ENCODE measurements around the gene ZNF860. TPM values are rescaled to one million over a fixed set of nuclear protein-coding genes. Genes with fewer than 3 reads are reported as not detected.
A peak's percentile ranks its signal among the peaks of the same experiment; 100 is the strongest.

The ZNF860 gene
- total RNA-seq, 1 donor from 2014 or later: 0.89 TPM

- DNase-seq (ENCODE audit: low spot score): no peak
- peak; percentile 43 for ATAC-seq
- intact Hi-C loops (cut with DNase I): no loop called here
These were observed 21.4 kb upstream of the ZNF860 start for GRCh38 chr3:31959951-31960792.

GRCh38 chr3:31960793-31961431, 20.6 kb upstream of the ZNF860 start:
- intact Hi-C loops (cut with DNase I): no loop called here
- ATAC-seq (no peak), DNase-seq (ENCODE audit: low spot score) (no peak)

GRCh38 chr3:31962801-31963205, 18.7 kb upstream of the ZNF860 start:
- intact Hi-C loops (cut with DNase I): no loop called here
- no peak for DNase-seq (ENCODE audit: low spot score)
- ATAC-seq: no peak

GRCh38 chr3:31966978-31967591, 14.5 kb upstream of the ZNF860 start:
- no peak for DNase-seq (ENCODE audit: low spot score)
- ATAC-seq: no peak
- intact Hi-C loops (cut with DNase I): no loop called here

GRCh38 chr3:31967592-31967991, 14.0 kb upstream of the ZNF860 start:
- intact Hi-C loops (cut with DNase I): no loop called here
- DNase-seq (ENCODE audit: low spot score) (no peak), ATAC-seq (no peak)

GRCh38 chr3:31968369-31968926, 13.1 kb upstream of the ZNF860 start:
- intact Hi-C loops (cut with DNase I): no loop called here
- ATAC-seq: peak; percentile 33
- no peak for DNase-seq (ENCODE audit: low spot score)

GRCh38 chr3:31968927-31969418, 12.6 kb upstream of the ZNF860 start:
- no peak for DNase-seq (ENCODE audit: low spot score)
- peak; percentile 96 for ATAC-seq
- intact Hi-C loops (cut with DNase I): no loop called here

- intact Hi-C loops (cut with DNase I): no loop called here
- no peak for DNase-seq (ENCODE audit: low spot score)
- ATAC-seq: no peak
These were observed 9.9 kb upstream of the ZNF860 start for GRCh38 chr3:31971607-31972006.

GRCh38 chr3:31973081-31973480, 8.5 kb upstream of the ZNF860 start:
- DNase-seq (ENCODE audit: low spot score) (no peak), ATAC-seq (no peak)
- intact Hi-C loops (cut with DNase I): no loop called here

- ATAC-seq: no peak
- intact Hi-C loops (cut with DNase I): no loop called here
- DNase-seq (ENCODE audit: low spot score): no peak
These were observed 7.7 kb upstream of the ZNF860 start for GRCh38 chr3:31973837-31974236.

- intact Hi-C loops (cut with DNase I): no loop called here
- ATAC-seq (no peak), DNase-seq (ENCODE audit: low spot score) (no peak)
These were observed 7.1 kb upstream of the ZNF860 start for GRCh38 chr3:31974471-31974870.

- DNase-seq (ENCODE audit: low spot score) (no peak), ATAC-seq (no peak)
- intact Hi-C loops (cut with DNase I): no loop called here
These were observed 6.6 kb upstream of the ZNF860 start for GRCh38 chr3:31974964-31975363.

GRCh38 chr3:31976302-31976701, 5.2 kb upstream of the ZNF860 start:
- intact Hi-C loops (cut with DNase I): no loop called here
- DNase-seq (ENCODE audit: low spot score) (no peak), ATAC-seq (no peak)

- no peak for ATAC-seq
- intact Hi-C loops (cut with DNase I): no loop called here
- DNase-seq (ENCODE audit: low spot score): no peak
These were observed 3.8 kb upstream of the ZNF860 start for GRCh38 chr3:31977736-31978135.

GRCh38 chr3:31978553-31978952, 3.0 kb upstream of the ZNF860 start:
- intact Hi-C loops (cut with DNase I): no loop called here
- ATAC-seq (no peak), DNase-seq (ENCODE audit: low spot score) (no peak)

GRCh38 chr3:31979001-31979697, 2.4 kb upstream of the ZNF860 start:
- ATAC-seq: no peak
- no peak for DNase-seq (ENCODE audit: low spot score)
- intact Hi-C loops (cut with DNase I): no loop called here

GRCh38 chr3:31980530-31981205, 882 bp upstream of the ZNF860 start:
- ATAC-seq (peak; percentile 40), DNase-seq (ENCODE audit: low spot score) (peak; percentile 62)
- intact Hi-C loops (cut with DNase I): no loop called here

GRCh38 chr3:31984321-31984720, 2.8 kb downstream of the ZNF860 start:
- no peak for ATAC-seq
- no peak for DNase-seq (ENCODE audit: low spot score)
- intact Hi-C loops (cut with DNase I): no loop called here

GRCh38 chr3:31985831-31986230, 4.3 kb downstream of the ZNF860 start:
- no peak for ATAC-seq
- intact Hi-C loops (cut with DNase I): no loop called here

More at GRCh38 chr3:31985831-31986230, 4.3 kb downstream of the ZNF860 start:
- no peak for DNase-seq (ENCODE audit: low spot score)

All from sciatic nerve (tissue), 2 donors.